ENCODE data around the gene BAD.

BAD gene

GRCh38 chr11:64263021-64263946, 21.2 kb downstream of the BAD start:
- TF ChIP-seq CTCF (IDR thresholded peaks at IDR 0.05; ENCODE audit: control insufficient read depth, extremely low read depth, insufficient read depth) = no peak
- no peak for DNase-seq (ENCODE audit: low read depth)
- no peak overlapping the region for H3K4me3 ChIP-seq (ENCODE audit: low read depth, low read length)

DNA sequence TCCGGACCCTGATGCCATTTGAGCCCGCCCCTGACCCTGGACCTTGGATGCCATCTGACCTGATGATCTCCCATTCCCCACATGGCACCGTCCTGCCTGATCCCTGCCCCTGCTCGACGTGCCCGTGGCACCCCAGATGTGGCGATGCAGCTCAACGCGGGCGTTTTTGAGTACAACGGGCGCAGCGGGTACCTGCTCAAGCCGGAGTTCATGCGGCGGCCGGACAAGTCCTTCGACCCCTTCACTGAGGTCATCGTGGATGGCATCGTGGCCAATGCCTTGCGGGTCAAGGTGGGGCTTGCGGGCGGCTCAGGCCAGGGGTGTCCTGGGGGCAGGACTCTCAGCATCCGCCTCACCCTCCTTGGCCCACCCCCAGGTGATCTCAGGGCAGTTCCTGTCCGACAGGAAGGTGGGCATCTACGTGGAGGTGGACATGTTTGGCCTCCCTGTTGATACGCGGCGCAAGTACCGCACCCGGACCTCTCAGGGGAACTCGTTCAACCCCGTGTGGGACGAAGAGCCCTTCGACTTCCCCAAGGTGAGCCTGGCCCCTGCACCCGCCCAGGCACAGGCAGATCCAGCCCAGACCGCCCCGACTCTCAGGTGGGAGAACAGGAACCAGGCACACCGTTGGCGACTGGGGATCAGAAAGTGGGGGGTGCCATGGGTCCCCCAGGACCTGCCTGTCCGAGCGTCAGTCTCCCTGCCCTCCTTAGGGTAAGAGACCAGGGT, 22.0 kb downstream of the BAD start:
- no peak for TF ChIP-seq CTCF (IDR thresholded peaks at IDR 0.05; ENCODE audit: control insufficient read depth, extremely low read depth, insufficient read depth)
- no peak for DNase-seq (ENCODE audit: low read depth)
- no peak overlapping the region for H3K4me3 ChIP-seq (ENCODE audit: low read depth, low read length)

- no peak for DNase-seq (ENCODE audit: low read depth)
- no peak for TF ChIP-seq CTCF (IDR thresholded peaks at IDR 0.05; ENCODE audit: control insufficient read depth, extremely low read depth, insufficient read depth)
- no peak overlapping the region for H3K4me3 ChIP-seq (ENCODE audit: low read depth, low read length)
Measured at GRCh38 chr11:64261556-64262080, 22.8 kb downstream of the BAD start.

- no peak overlapping the region for H3K4me3 ChIP-seq (ENCODE audit: low read depth, low read length)
- TF ChIP-seq CTCF (IDR thresholded peaks at IDR 0.05; ENCODE audit: control insufficient read depth, extremely low read depth, insufficient read depth) = no peak
- no peak for DNase-seq (ENCODE audit: low read depth)
Measured at GRCh38 chr11:64260147-64260708, 24.2 kb downstream of the BAD start.

- TF ChIP-seq CTCF (IDR thresholded peaks at IDR 0.05; ENCODE audit: control insufficient read depth, extremely low read depth, insufficient read depth) = no peak
- no peak overlapping the region for H3K4me3 ChIP-seq (ENCODE audit: low read depth, low read length)
- DNase-seq (ENCODE audit: low read depth) = no peak
Measured at GRCh38 chr11:64259533-64260067, 24.9 kb downstream of the BAD start.

DNA sequence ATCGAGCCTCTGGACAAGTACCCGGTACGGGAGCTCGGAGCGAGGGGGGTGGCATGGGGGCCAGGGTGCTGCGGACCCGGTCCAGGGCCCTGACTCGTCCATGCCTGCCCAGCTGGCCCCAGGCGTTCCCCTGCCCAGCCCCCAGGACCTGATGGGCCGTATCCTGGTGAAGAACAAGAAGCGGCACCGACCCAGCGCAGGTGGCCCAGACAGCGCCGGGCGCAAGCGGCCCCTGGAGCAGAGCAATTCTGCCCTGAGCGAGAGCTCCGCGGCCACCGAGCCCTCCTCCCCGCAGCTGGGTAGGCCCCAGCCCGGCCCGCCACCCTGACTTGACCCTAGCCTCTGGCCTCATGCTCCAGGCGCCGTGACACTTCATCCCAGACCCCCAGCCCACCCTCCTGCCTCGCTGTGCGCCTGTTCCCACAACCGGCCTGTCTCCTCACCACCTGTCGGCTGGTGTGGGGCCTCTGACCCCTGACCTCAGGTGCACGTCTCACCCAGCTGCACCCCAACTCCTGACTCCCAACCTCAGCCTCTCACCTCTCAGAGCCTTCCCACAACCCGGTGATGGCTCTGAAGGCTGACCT, 25.4 kb downstream of the BAD start:
- H3K4me3 ChIP-seq (ENCODE audit: low read depth, low read length) = no peak overlapping the region
- no peak for DNase-seq (ENCODE audit: low read depth)
- no peak for TF ChIP-seq CTCF (IDR thresholded peaks at IDR 0.05; ENCODE audit: control insufficient read depth, extremely low read depth, insufficient read depth)
